Keratinocyte (primary cell): Measurements from ENCODE around the gene SETD2.

Source experiments
- CTCF ChIP-seq, 3 experiments: IDR thresholded peaks in 1 of 3; conservative IDR thresholded peaks in 1 of 3; optimal IDR thresholded peaks in 1 of 3; 2 replicates in 2 of 3; 3 replicates in 1 of 3; pipeline versions ENCODE3 to v1.5.1; 2011; ENCODE audit warnings: low read length in 3 of 3, mild to moderate bottlenecking in 3 of 3, moderate library complexity in 2 of 3, control low read depth in 1 of 3, inconsistent platforms in 1 of 3; ENCODE audit not compliant: insufficient read depth in 2 of 3; ENCODE audit errors: extremely low read depth in 1 of 3
- EZH2 ChIP-seq: IDR thresholded peaks from one replicate; pipeline ENCODE4 v1.6.1; 2012; ENCODE audit warnings: inconsistent platforms, mild to moderate bottlenecking, low read length, moderate library complexity

- no peak for TF ChIP-seq CTCF (optimal IDR thresholded peaks at IDR 0.05 in 1 of 3, IDR thresholded peaks at IDR 0.05 in 1 of 3, conservative IDR thresholded peaks at IDR 0.05 in 1 of 3; ENCODE audit: extremely low read depth in 1 of 3, insufficient read depth in 2 of 3, low read length in 3 of 3)
- no peak for TF ChIP-seq EZH2
Measured at GRCh38 chr3:47065058-47065457, 98.9 kb downstream of the SETD2 start.
